UCSD-AML1 (cell line): Measurements from ENCODE around the gene TMA7B.
A peak's percentile ranks its signal among the peaks of the same experiment; 100 is the strongest.

Experiments used
- DNase-seq: peaks from one replicate; lab custom pipeline; 2025; ENCODE audit not compliant: unreplicated experiment; lab: John Stamatoyannopoulos, UW

TMA7B gene

GRCh38 chr22:39932918-39933649, 27.1 kb upstream of the TMA7B start:
- DNase-seq: peak; percentile 51

- no peak for DNase-seq
These were observed 26.5 kb upstream of the TMA7B start for GRCh38 chr22:39933741-39934140.

- no peak for DNase-seq
These were observed 25.1 kb upstream of the TMA7B start for GRCh38 chr22:39935116-39935515.

GRCh38 chr22:39935612-39936011, 24.6 kb upstream of the TMA7B start:
- DNase-seq: no peak

- DNase-seq: no peak
These were observed 23.6 kb upstream of the TMA7B start for GRCh38 chr22:39936523-39937145.

GRCh38 chr22:39937906-39938305, 22.3 kb upstream of the TMA7B start:
- no peak for DNase-seq

- no peak for DNase-seq
These were observed 21.6 kb upstream of the TMA7B start for GRCh38 chr22:39938509-39939111.

- DNase-seq: no peak
These were observed 20.4 kb upstream of the TMA7B start for GRCh38 chr22:39939830-39940229.

GRCh38 chr22:39940757-39941305, 19.4 kb upstream of the TMA7B start:
- no peak for DNase-seq

- no peak for DNase-seq
These were observed 18.6 kb upstream of the TMA7B start for GRCh38 chr22:39941601-39942000.

GRCh38 chr22:39942439-39943230, 17.6 kb upstream of the TMA7B start:
- DNase-seq: no peak

GRCh38 chr22:39943337-39943736, 16.9 kb upstream of the TMA7B start:
- DNase-seq: no peak

GRCh38 chr22:39943953-39944872, 16.0 kb upstream of the TMA7B start:
- no peak for DNase-seq

GRCh38 chr22:39946126-39946502, 14.1 kb upstream of the TMA7B start:
- DNase-seq: no peak

GRCh38 chr22:39946503-39947219, 13.5 kb upstream of the TMA7B start:
- no peak for DNase-seq

GRCh38 chr22:39947220-39948216, 12.7 kb upstream of the TMA7B start:
- DNase-seq: no peak

GRCh38 chr22:39949964-39950737, 10.0 kb upstream of the TMA7B start:
- DNase-seq: no peak
